Stimulated activated CD8-positive, alpha-beta memory T cell treated with anti-CD3 and anti-CD28 coated beads, Interleukin-7, amount 100 ng/mL, for 1 hour (primary cell): ENCODE measurements around the gene CCDC194.

Experiments used
- DNase-seq, 2 donors: peaks; one replicate each; pipeline ENCODE4 v3.0.0-alpha.2; 2020; ENCODE audit warnings: low read depth in 2 of 2

Gene CCDC194

DNA sequence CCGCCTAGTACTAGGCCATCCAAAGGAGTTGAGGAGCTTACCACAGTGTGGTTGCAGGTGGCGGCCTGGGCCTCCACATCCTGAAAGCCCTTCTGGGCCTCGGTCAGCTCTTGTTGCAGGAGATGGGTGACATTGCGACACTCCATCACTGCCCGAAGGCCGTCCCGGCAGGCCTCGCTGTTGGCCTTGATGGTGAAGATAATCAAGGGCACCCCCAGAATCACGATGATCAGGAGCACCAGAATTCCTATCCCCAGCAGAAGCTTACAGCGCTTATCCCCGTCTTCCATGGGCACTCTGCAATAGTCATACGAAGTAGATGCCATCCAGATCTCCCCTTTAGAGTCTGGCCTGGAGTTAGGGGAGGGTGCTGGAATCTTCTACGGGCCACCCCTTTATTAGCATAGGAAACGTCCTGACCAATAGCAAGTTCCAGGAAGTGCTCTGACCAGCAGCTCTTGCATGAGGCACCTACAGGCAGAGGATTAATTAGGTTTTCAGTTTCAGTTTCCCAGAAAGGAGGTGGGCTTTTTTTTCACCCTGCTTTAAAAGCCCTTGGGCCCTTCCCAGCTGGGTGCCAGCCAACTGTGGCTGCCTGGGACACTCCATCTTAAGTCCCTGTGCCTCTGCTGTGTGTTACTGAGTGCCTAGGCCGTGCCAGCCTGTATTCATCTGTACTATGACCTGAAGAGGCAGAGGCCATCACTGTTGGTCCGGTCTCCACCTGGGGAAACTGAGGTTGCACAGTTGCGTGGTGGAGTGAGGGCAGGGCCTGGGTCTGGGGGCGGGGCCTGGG is 11.5 kb upstream of the CCDC194 start, which contains the start of gene BST2:
TSS of gene BST2 (minus strand) at position 381 of the 796 bp plus-strand sequence. CDS start at position 326, 55 bp downstream.
- DNase-seq = no peak

GRCh38 chr19:17404621-17405249 is 10.7 kb upstream of the CCDC194 start:
- no peak for DNase-seq

DNA sequence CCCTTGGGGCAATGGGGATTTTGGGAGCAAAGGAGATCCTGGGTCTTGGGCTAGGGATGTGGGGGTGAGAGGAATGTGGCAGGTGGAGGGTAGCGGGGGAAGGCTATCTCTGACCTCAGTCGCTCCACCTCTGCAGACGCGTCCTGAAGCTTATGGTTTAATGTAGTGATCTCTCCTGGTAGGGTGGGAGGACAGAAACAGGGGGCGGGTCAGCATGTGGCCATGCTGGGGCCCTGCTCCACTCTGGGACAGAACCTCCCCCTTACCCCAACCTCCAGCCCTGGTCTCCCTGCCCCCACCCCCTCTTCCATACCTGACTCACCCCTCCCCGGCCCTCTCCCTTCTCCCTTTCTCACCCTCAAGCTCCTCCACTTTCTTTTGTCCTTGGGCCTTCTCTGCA is 10.0 kb upstream of the CCDC194 start:
- DNase-seq = no peak

DNA sequence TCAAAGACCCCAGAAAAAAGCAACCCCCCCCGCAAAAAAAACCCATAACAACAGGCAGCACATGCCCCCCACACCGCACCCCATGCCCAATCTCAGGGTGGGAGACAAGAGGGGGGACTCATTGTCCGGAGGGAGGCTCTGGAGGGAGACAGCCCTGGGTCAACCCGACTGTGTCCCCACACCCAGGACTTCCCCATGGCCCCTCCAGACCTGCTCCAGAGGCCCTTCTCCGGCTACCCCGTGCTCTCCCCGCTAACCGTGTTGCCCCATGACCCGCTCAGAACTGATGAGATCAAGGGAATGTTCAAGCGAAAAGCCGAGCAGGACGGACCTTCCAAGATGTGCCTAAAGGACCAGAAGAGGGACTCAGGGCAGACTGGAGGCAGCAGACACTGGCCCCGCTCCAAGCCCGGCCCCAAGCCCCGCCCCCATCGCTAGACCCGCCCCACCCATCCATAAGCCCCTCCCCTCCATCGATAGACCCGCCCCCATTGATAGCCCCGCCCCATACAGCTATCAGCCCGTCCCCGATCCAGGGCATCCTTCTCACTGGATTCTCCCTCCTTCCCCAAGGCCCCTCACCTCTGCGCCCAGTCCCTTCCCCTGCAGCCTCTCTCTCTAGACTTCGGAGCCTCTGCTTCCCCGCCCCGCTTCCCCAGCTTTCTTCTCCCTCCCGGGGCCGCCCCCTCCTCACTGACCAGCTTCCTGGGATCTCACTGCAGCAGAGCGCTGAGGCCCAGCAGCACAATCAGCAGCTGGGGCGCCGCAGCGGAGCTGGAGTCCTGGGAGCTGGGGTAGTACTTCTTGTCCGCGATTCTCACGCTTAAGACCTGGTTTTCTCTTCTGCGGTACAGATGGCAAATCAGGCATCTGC is 9.2 kb upstream of the CCDC194 start:
- no peak for DNase-seq

DNA sequence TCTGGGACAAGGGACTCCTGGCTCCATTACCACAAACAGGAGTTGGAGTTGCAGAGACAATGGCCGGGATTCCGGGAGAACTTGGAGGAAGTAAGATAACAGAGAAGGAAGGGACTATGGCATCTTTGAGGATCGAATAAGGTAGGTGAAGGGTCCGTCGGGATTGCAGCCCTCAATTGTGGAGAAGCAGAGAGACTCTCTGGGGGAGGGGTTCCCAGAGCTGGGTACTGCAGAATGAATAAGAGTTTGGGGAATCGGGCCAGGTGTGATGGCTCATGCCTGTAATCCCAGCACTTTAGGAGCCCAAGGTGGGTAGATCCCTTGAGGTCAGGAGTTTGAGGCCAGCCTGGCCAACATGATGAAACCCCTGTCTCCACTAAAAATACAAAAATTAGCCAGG is 7.6 kb upstream of the CCDC194 start:
- DNase-seq = no peak

GRCh38 chr19:17398902-17399527 is 5.0 kb upstream of the CCDC194 start:
- no peak for DNase-seq

GRCh38 chr19:17394891-17395415 is 957 bp upstream of the CCDC194 start:
- DNase-seq = peak in 1 of 2 donors; percentile 46

GRCh38 chr19:17393002-17393401 is 994 bp downstream of the CCDC194 start:
- DNase-seq = no peak

DNA sequence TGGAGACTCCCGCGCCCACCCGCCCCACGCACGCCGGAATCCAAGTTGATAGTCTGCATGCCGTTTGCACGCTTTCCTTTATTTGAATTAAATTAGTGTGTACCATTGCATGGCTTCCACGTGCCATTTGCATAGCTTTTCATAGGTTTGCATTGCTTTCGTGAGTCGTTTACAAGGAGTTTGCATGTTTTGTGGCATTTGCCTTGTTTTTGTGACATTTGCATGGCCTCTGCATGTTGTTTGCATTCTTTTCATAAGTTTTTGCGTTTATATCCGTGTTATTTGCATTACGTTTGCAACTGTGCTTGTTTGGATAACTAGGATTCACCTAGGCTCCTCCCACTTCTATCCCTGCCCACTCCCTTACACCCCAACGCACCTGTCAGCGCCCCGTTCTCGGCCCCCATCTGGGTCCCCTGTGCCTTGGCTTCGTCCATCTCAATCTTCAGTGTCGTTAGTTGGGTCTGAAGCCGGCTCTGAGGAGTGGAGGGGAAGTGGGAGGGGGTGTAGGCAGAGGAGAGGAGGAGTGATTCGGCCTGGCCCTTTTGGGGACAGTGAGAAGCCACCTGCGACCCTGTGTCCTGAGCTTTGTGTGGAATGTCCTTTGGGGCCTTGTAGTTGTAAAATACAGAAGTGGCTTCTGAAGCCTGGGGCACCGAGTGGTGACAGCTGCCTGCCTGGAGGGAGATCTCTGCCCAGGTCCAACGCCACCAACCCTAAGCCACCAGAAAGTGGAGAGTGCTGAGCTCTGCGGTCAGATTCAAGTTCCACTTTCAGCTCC is 2.4 kb downstream of the CCDC194 start:
- DNase-seq = no peak

GRCh38 chr19:17390665-17391370 is 3.2 kb downstream of the CCDC194 start:
- peak; percentile 73 to 76 for DNase-seq

- no peak for DNase-seq
These were observed 3.9 kb downstream of the CCDC194 start for GRCh38 chr19:17389957-17390664.

- no peak for DNase-seq
These were observed 4.7 kb downstream of the CCDC194 start for GRCh38 chr19:17389288-17389687.

DNA sequence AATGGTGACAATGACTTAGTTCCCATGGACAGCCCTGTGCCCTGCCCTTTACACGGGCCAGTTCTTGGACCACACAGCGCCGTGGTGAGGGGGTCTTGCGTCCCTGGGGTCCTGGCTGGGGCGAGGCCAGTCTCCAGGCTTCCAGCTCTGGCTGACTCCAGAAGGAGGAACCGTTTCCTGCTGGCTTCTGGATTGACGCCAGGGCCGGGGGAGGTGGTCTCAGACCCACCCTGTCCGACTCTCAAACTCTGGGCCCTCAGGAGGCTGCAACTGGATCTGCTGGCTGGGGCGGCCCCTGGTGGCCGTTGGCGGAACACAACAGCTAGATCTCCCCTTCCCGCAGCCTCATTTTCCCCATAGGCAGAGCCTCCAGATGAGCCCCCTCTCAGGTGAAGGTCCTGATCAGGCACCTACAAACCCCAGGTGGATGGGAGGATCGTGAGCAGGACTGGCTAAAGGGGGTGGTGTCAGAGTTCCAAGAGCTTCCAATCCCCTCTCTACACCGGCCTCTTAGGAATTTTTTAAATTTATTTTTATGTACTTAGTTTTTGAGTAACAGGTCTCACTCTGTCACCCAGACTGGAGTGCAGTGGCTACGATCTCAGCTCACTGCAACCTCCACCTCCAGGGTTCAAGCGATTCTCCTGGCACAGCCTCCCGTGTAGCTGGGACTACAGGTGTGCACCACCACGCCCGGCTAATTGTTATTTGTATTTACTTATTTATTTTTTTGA is 8.0 kb downstream of the CCDC194 start:
- DNase-seq = peak in 1 of 2 donors; percentile 37

DNA sequence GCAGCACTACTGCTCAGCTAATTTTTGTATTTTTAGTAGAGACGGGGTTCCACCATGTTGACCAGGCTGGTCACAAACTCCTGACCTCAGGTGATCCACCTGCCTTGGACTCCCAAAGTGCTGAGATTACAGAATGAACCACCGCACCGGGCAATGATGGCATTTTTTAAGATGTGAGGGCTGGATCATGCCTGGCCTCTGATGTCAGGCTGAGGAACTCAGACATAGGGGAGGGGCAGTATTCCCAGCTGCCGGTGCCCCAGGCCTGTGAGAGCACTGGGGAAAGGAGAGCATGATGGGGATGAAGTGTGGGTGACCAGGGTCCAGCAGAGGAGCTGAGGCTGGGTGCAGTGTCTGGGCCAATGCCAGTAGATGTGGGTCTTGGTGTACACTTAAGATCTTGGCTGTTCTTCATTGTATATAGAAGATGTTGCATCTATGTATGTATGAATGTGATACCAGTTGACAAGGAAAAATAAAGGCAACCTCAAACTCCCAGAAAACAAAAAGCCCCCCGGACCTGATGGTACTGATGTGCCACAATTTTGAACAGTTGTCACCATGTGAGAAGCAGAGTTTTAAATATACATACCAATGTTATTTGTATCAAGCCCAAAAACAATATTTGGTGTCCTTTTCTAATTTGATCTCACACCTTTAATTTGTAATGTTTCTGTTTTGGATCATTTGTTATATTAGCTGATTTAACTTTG is 13.4 kb downstream of the CCDC194 start:
- DNase-seq = no peak

DNA sequence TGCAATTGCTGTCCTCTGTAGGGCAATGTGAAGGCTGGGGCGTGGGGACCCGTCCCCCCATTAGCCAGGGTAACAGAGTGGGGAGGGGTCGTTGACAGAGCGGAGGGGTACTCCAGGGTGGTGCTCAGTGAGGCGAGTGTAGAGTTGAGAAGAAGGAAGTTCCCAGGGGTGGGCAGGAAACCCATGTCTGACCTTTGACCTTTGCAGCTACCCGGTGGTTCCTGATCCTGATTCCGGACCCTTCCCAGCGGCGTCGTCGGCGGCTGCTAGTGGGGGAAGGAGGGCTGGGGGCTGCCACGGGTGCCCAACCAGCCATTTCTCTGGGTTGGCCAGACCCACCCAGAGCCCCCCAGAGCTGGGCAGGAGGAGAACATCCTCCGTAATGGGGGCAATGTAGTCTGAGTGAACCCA is 14.8 kb downstream of the CCDC194 start:
- DNase-seq = no peak

DNA sequence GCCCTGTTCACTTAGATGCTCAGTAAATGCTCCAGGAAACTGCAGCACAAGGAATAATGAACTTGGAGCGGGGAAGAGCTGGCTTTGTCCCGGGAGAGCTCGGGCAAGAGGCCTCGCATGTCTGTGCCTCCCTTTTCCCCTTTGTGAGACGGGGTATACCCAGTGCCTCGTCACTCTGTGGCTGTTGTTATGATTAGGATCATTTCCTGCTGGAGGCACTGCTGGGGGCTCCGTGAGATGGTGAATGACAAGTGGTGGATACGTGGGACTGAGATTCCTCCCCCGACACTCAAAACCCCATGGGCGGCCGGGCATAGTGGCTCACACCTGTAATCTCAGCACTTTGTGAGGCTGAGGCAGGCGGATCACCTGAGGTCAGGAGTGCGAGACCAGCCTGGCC is 15.7 kb downstream of the CCDC194 start:
- no peak for DNase-seq

DNA sequence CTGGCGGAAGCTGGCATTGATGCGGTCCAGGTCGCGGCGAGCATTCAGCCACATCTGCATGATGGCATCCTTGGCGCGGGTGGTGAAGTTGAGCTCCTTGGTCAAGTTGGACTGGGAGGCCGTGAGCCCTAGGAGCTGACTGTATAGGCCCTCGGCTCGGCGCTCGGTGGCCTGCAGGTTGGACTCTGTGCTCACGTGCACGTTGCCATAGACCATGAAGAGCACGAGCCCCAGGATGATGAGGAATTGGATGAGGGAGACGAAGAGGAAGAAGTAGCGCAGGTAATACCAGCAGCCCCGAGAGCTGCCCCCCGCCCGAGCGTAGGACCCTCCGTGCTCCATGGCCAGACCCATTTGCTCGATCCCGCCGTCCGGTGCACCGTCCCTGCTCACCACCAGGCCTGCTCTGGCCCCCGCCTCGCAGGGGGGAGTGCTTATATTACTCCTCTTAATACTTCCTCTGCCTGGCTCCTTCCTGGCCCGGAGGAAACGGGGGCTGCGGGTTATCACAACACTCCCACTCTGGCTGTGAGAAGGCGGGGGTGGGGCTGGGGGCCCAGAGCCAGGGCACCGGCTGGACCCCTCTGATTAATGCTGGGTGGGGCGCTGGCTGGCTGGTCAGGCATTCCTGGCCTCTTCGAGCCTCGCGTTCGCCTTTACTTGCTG is 16.9 kb downstream of the CCDC194 start, which contains the start of gene PLVAP:
TSS of gene PLVAP (minus strand) at position 408 of the 666 bp plus-strand sequence. CDS start at position 354, 54 bp downstream.
- DNase-seq = no peak
